ENCODE measurements around the gene HS6ST1. TPM values are rescaled to one million over a fixed set of nuclear protein-coding genes. Genes with fewer than 3 reads are reported as not detected.

HS6ST1 gene
- total and polyA plus RNA-seq, 2 donors (not counting 1 experiment from before 2014, with no cell fraction given): 7.8 to 22.7 TPM

DNA sequence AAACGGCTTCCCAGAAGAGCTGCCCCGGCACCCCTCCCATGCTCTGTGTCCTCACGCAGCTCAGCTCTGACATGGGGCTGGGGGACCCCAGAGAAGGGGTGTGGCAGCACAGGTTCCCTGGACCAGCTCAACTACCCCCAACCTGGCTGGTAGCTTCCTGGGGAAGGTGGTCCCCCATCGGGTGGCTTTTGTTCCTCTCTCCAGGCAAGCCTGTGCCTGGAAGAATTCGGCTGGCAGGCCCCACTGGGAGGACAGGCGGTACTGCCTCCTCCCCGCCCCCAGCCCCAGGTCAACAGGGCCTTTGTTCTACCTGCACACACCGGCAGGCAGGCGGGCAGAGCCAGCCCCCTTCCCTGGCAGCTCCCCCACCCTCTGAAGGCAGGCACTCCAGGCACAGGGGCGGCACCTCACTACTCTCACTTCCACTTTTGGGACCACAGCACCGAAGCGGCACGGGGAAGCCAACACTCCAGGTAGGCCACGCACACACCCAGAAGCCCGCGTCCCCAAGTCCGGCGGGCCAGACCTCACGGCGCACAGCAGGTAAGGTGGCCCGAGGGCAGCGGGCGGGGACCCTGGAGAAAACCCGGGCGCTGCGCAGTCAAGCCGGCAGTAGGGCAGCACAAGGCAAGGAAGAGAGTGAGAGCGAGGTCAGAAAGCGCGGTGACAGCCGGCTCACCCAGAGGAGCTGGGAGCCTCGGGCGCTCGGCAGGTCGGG, 1.3 kb downstream of the HS6ST1 start:
- Histone ChIP-seq H3K9me3 (ENCODE audit: control extremely low read depth in 1 of 3, control insufficient read depth in 2 of 3, insufficient read depth in 1 of 3, low read length in 2 of 3) (no peaks in the 10 kb centered on the region), H3K9ac (ENCODE audit: low read length) (peak overlapping the region; percentile 75), H3K4me3 (ENCODE audit: control extremely low read depth in 1 of 5, extremely low read depth in 1 of 5, insufficient read depth in 1 of 5, low read depth in 2 of 5, low read length in 4 of 5) (peak overlapping the region; percentile 15 to 89 (median 77)), H2AFZ (ENCODE audit: insufficient read depth, low read depth, low read length, poor library complexity, severe bottlenecking) (peak overlapping the region; percentile 73), H3K27ac (ENCODE audit: low read length in 2 of 2) (peak overlapping the region in 1 of 2 donors; percentile 55), H3K79me2 (ENCODE audit: control insufficient read depth, insufficient read depth, low read length) (peaks cover 55% of the 10 kb centered on the region), H3K27me3 (replicated peaks in 1 of 4; ENCODE audit: control extremely low read depth in 1 of 4, control insufficient read depth in 3 of 4, insufficient read depth in 4 of 4, low read length in 3 of 4) (peaks cover 0 to 10% (median 0%) of the 10 kb centered on the region in 4 experiments), H3K4me2 (replicated peaks; ENCODE audit: low read depth, low read length, poor library complexity, severe bottlenecking) (peak overlapping the region; percentile 90), H4K20me1 (ENCODE audit: control insufficient read depth, insufficient read depth, low read length, poor library complexity, severe bottlenecking) (peaks cover 72% of the 10 kb centered on the region), H3K36me3 (replicated peaks in 1 of 2; ENCODE audit: control extremely low read depth in 1 of 2, control insufficient read depth in 1 of 2, extremely low read depth in 1 of 2, insufficient read depth in 2 of 2, low read length in 1 of 2) (peaks cover 0 to 16% of the 10 kb centered on the region in 2 experiments), H3K4me1 (ENCODE audit: control insufficient read depth in 2 of 2, insufficient read depth in 2 of 2, low read length in 2 of 2) (peaks cover 25 to 42% of the 10 kb centered on the region in 2 donors)
- Mint-ChIP-seq H3K27ac (peak overlapping the region; percentile 92), H3K4me1 (peaks cover 44% of the 10 kb centered on the region), H3K4me3 (peak overlapping the region; percentile 98), H3K9me3 (ENCODE audit: insufficient read depth) (no peaks in the 10 kb centered on the region), H3K27me3 (no peaks in the 10 kb centered on the region)
- ATAC-seq (ENCODE audit: low read depth) (peak; percentile 63), DNase-seq (peak; percentile 89)
- CTCF ChIA-PET: interaction anchor here (1.1 to 1.2 kb wide), 2 partner anchors 8 to 11 kb away, joined by 3 read pairs; no protein-coding TSS in a partner anchor
- intact Hi-C loops (cut with micrococcal nuclease): loop anchor here (5.0 to 10.0 kb wide), 3 partner anchors 225 to 1867 kb away; partner anchors contain the start of genes MZT2B, SAP130, SMPD4 and UGGT1
- POLR2A ChIA-PET: no interaction called here
- WGBS (ENCODE audit: insufficient coverage): under 1% methylated on average over 35 of the region's 35 CpGs
- TF ChIP-seq, protein P1, sequence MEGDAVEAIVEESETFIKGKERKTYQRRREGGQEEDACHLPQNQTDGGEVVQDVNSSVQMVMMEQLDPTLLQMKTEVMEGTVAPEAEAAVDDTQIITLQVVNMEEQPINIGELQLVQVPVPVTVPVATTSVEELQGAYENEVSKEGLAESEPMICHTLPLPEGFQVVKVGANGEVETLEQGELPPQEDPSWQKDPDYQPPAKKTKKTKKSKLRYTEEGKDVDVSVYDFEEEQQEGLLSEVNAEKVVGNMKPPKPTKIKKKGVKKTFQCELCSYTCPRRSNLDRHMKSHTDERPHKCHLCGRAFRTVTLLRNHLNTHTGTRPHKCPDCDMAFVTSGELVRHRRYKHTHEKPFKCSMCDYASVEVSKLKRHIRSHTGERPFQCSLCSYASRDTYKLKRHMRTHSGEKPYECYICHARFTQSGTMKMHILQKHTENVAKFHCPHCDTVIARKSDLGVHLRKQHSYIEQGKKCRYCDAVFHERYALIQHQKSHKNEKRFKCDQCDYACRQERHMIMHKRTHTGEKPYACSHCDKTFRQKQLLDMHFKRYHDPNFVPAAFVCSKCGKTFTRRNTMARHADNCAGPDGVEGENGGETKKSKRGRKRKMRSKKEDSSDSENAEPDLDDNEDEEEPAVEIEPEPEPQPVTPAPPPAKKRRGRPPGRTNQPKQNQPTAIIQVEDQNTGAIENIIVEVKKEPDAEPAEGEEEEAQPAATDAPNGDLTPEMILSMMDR (IDR thresholded peaks at IDR 0.05): no peak
- no peak for TF ChIP-seq EZH2 (IDR thresholded peaks at IDR 0.05; ENCODE audit: borderline replicate concordance, insufficient read depth, low read depth, low read length, poor library complexity, severe bottlenecking)

DNA sequence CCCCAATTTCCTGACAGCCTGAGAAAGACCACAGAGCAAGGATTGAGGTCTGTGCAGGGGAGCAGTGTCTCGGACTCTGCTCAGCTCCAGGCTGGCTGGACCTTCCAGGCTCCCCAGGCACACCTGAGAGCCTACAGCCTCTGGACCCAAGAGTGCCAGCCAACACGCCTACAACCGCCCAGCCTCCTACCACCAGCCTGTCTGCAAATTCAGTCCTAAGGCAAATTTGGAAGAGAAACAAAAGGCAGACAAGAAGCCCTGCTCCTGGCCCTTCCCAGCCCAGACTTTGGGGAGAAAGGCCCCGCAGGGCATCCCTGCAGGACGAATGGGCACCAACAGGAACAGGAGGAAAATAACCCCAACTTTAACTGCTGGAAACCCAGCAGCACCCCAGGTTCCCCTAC, 1.9 kb downstream of the HS6ST1 start:
- ChIA-PET CTCF (interaction anchor here (1.1 kb wide), 1 partner anchor 8 kb away, joined by 3 read pairs; no protein-coding TSS in a partner anchor), POLR2A (no interaction called here)
- peaks cover 61% of the 10 kb centered on the region for H3K79me2 ChIP-seq (ENCODE audit: control insufficient read depth, insufficient read depth, low read length)
- H3K4me1 Mint-ChIP-seq: peaks cover 44% of the 10 kb centered on the region
- peaks cover 24 to 41% of the 10 kb centered on the region in 2 donors for H3K4me1 ChIP-seq (ENCODE audit: control insufficient read depth in 2 of 2, insufficient read depth in 2 of 2, low read length in 2 of 2)
- no peak overlapping the region for H2AFZ ChIP-seq (ENCODE audit: insufficient read depth, low read depth, low read length, poor library complexity, severe bottlenecking)
- peak overlapping the region; percentile 53 for H3K27ac Mint-ChIP-seq
- H3K4me3 Mint-ChIP-seq: peak overlapping the region; percentile 98
- H3K27me3 ChIP-seq (replicated peaks in 1 of 4; ENCODE audit: control extremely low read depth in 1 of 4, control insufficient read depth in 3 of 4, insufficient read depth in 4 of 4, low read length in 3 of 4): peaks cover 0 to 10% (median 0%) of the 10 kb centered on the region in 4 experiments
- H3K9ac ChIP-seq (ENCODE audit: low read length): peak overlapping the region; percentile 75
- TF ChIP-seq, protein P1 (IDR thresholded peaks at IDR 0.05): no peak
- no peak for TF ChIP-seq EZH2 (IDR thresholded peaks at IDR 0.05; ENCODE audit: borderline replicate concordance, insufficient read depth, low read depth, low read length, poor library complexity, severe bottlenecking)
- 0% methylated on average over 2 of the region's 5 CpGs for WGBS (ENCODE audit: insufficient coverage)
- H3K4me2 ChIP-seq (replicated peaks; ENCODE audit: low read depth, low read length, poor library complexity, severe bottlenecking): peak overlapping the region; percentile 90
- no peak overlapping the region for H3K27ac ChIP-seq (ENCODE audit: low read length in 2 of 2)
- intact Hi-C loops (cut with micrococcal nuclease): loop anchor here (5.0 to 10.0 kb wide), 3 partner anchors 224 to 1868 kb away; partner anchors contain the start of genes MZT2B, SAP130, SMPD4 and UGGT1
- H3K9me3 ChIP-seq (ENCODE audit: control extremely low read depth in 1 of 3, control insufficient read depth in 2 of 3, insufficient read depth in 1 of 3, low read length in 2 of 3): no peaks in the 10 kb centered on the region
- ATAC-seq (ENCODE audit: low read depth) (no peak), DNase-seq (peak; percentile 24)
- H3K4me3 ChIP-seq (ENCODE audit: control extremely low read depth in 1 of 5, extremely low read depth in 1 of 5, insufficient read depth in 1 of 5, low read depth in 2 of 5, low read length in 4 of 5): peak overlapping the region in 4 of 5 experiments; percentile 63 to 89 (median 78)
- H3K27me3 Mint-ChIP-seq: no peaks in the 10 kb centered on the region
- no peaks in the 10 kb centered on the region for H3K9me3 Mint-ChIP-seq (ENCODE audit: insufficient read depth)
- peaks cover 0 to 16% of the 10 kb centered on the region in 2 experiments for H3K36me3 ChIP-seq (replicated peaks in 1 of 2; ENCODE audit: control extremely low read depth in 1 of 2, control insufficient read depth in 1 of 2, extremely low read depth in 1 of 2, insufficient read depth in 2 of 2, low read length in 1 of 2)
- H4K20me1 ChIP-seq (ENCODE audit: control insufficient read depth, insufficient read depth, low read length, poor library complexity, severe bottlenecking): peaks cover 77% of the 10 kb centered on the region

Data from B cell (primary cell).